Brain microvascular endothelial cell (primary cell): Measurements from ENCODE around the gene BDH1.
"Not testable (repeated sequence)": the region's sequence is repeated elsewhere in the genome, so short reads cannot be mapped to it uniquely, and the experiment has no call there.

Experiments
- DNase-seq: peaks from one replicate; pipeline ENCODE4 v3.0.0-alpha.2; 2020
- H3K27ac ChIP-seq: fragments of 250-450 bp; sonication (Bioruptor Pico); 2 replicates; pipeline ENCODE4 v1.5.1; 2020; ENCODE audit warnings: mild to moderate bottlenecking, moderate library complexity
- H3K27me3 ChIP-seq: fragments of 250-450 bp; sonication (Bioruptor Pico); replicated peaks from 2 replicates; pipeline ENCODE4 v1.5.1; 2020; ENCODE audit warnings: mild to moderate bottlenecking
- H3K36me3 ChIP-seq: fragments of 250-450 bp; sonication (Bioruptor Pico); replicated peaks from 2 replicates; pipeline ENCODE4 v1.5.1; 2020; ENCODE audit warnings: mild to moderate bottlenecking
- H3K4me3 ChIP-seq: 2 replicates; pipeline ENCODE4 v1.5.1; 2011; ENCODE audit warnings: low read depth, mild to moderate bottlenecking, control low read depth, low read length, moderate library complexity
- CTCF ChIP-seq: IDR thresholded peaks from 2 replicates; pipeline ENCODE4 v1.5.1; 2011; ENCODE audit warnings: low read depth, mild to moderate bottlenecking, moderate library complexity, low read length, control low read depth, inconsistent platforms; ENCODE audit errors: missing control alignments
- in situ Hi-C: cut with HindIII; loops from 2 replicates; pipeline ENCODE4 v1.10.0; 2017; ENCODE audit warnings: low sequenced_read_pairs, low pct_ligation_motif_present

Gene BDH1

GRCh38 chr3:197555281-197556261 lies at the start of gene BDH1:
Gene BDH1, minus strand, starts transcription at chr3:197555968. Its CDS starts 9,525 bp downstream, at chr3:197546443.
- no peak for TF ChIP-seq CTCF
- H3K27me3 ChIP-seq = peaks cover 12% of the 10 kb centered on the region
- no peak within 1 kb of the TSS for H3K27ac ChIP-seq
- no peak for DNase-seq
- H3K4me3 ChIP-seq = peak within 1 kb of the TSS; percentile 88
- no peaks in the 10 kb centered on the region for H3K36me3 ChIP-seq
- in situ Hi-C loops = no loop called here

GRCh38 chr3:197603317-197603933 lies 47.7 kb upstream of the BDH1 start:
- peaks cover 21% of the 10 kb centered on the region for H3K36me3 ChIP-seq
- no peak overlapping the region for H3K4me3 ChIP-seq
- H3K27ac ChIP-seq = no peak overlapping the region
- no peak for DNase-seq
- in situ Hi-C loops = no loop called here
- TF ChIP-seq CTCF = no peak
- no peaks in the 10 kb centered on the region for H3K27me3 ChIP-seq

GRCh38 chr3:197602351-197602750 lies 46.6 kb upstream of the BDH1 start:
- H3K27me3 ChIP-seq, in situ Hi-C loops, H3K27ac ChIP-seq, DNase-seq, H3K4me3 ChIP-seq: not testable (repeated sequence)
- peaks cover 12% of the 10 kb centered on the region for H3K36me3 ChIP-seq

- H3K36me3 ChIP-seq, H3K27me3 ChIP-seq, DNase-seq, H3K4me3 ChIP-seq, in situ Hi-C loops, H3K27ac ChIP-seq: not testable (repeated sequence)
Measured at GRCh38 chr3:197601566-197601840, 45.7 kb upstream of the BDH1 start.

GRCh38 chr3:197600796-197601565 lies 45.2 kb upstream of the BDH1 start:
- H3K4me3 ChIP-seq = no peak overlapping the region
- in situ Hi-C loops = no loop called here
- no peak for TF ChIP-seq CTCF
- DNase-seq = peak; percentile 31
- no peak overlapping the region for H3K27ac ChIP-seq
- H3K36me3 ChIP-seq = peaks cover 4% of the 10 kb centered on the region
- no peaks in the 10 kb centered on the region for H3K27me3 ChIP-seq

- peak; percentile 96 for TF ChIP-seq CTCF
- H3K27ac ChIP-seq = no peak overlapping the region
- H3K27me3 ChIP-seq = no peaks in the 10 kb centered on the region
- in situ Hi-C loops = no loop called here
- H3K36me3 ChIP-seq = no peaks in the 10 kb centered on the region
- DNase-seq = peak; percentile 82
- peak overlapping the region; percentile 47 for H3K4me3 ChIP-seq
Measured at GRCh38 chr3:197599089-197599765, 43.5 kb upstream of the BDH1 start.
